LHCN-M2 (cell line): ENCODE results near the gene CDHR4. TPM values are rescaled to one million over a fixed set of nuclear protein-coding genes. Genes with fewer than 3 reads are reported as not detected.
"Not testable (repeated sequence)": the region's sequence is repeated elsewhere in the genome, so short reads cannot be mapped to it uniquely, and the experiment has no call there.

Source experiments
- DNase-seq: peaks from one replicate; pipeline ENCODE4 v3.0.0-alpha.2; 2012; ENCODE audit warnings: low read depth
- polyA plus RNA-seq: library from polyadenylated mRNA; unstranded; fragments of >200 nt; gene quantifications from one replicate; pipeline ENCODE4 v1.2.1, GENCODE V29; 2012; ENCODE audit warnings: missing spikeins
- total RNA-seq: library from RNA; depleted of rRNA; stranded (reverse); fragments of >200 nt; gene quantifications from 2 replicates; pipeline ENCODE4 v1.2.3, GENCODE V29; 2014; rRNA removed

Gene CDHR4, protein sequence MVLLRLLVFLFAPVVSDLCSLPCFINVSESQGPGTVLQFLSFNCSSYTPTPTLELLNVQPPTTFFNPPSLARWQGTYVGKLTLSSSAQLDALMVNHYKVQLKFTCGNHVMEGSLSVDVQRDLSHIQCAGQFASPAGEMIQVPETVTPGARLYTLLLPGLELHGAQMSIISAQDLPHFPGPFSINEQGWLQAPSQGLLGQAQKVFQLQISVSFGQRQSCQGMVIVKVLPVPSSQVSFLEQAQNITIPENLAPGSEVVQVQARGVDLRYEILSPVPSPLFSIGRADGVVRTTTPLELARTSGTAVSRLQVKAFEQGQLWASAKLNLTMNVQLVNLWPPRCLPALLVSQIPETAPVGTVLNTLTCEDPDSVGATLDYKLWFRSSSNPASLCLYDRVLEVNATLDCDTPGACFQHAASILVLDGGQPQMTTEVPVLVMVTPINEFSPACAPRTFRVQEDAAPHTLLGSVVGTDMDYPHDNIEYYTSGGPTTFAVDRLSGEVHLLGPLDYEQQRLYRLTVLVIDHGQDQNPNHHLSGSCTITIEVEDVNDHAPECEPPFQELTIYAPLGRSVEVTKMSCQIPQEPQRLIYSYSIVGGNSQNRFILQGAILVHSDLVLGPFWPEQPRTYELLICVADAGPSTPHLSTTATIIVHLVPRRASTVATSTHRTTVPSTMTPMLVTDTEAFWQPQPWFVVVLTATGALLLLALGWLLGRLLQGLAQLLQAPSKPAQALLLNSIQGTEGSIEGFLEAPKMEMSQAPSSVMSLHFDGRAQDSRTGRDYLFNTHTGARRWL
- total RNA-seq, result not detected in 2 replicates
- polyA plus RNA-seq, result not detected

DNA sequence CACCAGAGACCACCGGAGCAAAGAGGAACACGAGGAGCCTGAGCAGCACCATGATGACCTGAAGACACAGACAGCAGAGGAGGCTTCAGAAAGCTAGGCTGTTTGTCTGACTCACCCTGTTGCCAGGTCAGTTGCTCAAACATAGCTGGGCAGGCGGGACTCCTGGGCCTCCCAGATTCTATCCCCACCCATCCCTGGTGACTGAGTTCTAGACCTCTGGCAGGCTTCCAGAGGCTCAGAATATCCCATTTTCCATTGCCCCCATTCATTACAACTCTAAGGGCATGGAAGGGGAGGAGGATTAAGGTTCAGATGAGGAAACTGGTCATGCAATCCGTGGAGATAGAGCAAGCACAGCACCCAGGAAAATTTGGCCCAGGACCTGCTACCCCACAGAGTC lies at the start of gene CDHR4:
TSS of gene CDHR4 (minus strand) at position 113 of the 400 bp plus-strand sequence. CDS start at position 52, 61 bp downstream.
- peak; percentile 82 for DNase-seq

DNA sequence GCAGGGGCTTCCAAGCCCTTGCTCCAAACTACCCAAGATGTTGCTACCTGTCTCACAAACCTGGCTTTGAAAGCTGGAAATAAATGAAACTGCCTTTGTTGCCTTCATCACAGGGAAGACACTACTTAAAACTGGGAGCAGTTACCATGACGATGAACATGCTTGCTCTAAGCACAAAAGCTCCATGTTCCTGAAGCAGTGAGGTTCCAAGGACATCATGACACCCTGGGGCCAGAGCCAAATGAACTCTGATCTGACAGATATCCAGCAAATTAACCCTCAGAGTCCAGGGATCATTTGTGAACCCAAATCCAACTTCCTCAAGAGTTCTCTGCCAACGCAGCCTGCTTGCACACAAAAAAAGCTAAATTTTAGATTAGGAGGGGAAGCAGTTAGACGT lies 46.0 kb upstream of the CDHR4 start:
- no peak for DNase-seq

DNA sequence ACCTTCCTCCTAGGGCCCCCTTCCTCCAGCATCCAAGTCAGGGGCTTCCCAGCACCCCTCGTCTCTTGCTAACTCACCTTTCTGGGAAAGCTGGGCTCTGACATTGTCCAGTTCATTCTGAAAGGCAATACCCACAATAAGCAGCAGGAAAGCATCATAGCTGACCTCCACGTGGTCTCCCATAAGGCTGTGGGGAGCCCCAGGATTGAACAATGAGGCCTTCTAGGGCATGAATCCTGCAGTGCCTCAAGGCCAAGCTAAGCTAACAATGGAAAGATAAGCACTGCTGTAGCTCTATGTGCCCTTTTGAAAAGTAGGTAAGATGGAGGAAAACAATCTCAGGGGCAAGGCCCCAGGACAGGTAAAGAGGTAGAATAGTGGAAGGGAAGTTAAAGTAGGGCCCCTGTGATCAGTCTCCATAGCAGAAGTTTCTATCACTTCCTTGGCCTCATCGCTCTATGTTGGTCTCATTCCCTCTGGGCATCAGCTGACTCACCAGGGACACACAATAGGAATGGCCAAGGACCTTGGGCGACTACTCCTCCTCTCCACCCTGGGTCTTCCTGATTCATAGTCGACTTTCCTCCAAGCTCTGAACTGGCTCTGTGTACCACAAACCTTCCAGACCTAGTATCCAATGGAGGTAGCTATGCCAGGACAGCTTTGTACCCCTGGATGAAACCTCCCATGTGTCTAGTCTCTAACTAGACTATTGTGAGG lies 45.0 kb upstream of the CDHR4 start:
- DNase-seq, result no peak

DNA sequence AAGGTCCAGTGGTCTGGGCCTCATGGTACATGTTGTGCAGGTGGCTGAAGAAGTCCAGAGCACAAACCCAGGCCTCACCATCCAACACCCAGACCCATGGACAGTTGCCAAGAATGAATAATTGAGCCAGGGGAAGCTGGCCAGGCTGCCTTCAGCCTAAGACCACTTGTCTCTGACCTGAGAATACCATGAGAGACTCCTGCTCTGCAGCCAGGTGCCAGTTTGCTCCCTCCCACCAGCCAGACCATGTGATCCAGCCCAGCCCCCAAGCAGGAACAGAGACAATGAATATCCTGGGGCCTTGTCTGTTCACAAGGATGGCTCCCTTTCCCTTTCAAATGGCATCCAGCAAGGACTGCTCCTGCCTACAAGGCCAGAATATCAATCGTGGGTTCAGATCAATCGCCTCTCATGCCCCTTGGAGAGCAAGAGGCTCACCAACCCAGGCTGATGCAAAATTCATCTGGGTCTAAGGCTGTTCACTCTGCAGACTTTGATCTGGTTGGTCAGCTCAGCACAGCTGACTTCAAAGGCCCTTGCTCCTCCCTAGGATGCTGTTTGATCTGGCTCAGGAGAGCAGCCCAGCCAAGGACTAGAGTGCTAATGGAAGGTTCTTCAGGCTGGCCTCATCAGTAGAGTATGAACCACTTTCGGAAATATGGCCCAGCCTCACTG lies 43.3 kb upstream of the CDHR4 start:
- DNase-seq, result no peak

DNA sequence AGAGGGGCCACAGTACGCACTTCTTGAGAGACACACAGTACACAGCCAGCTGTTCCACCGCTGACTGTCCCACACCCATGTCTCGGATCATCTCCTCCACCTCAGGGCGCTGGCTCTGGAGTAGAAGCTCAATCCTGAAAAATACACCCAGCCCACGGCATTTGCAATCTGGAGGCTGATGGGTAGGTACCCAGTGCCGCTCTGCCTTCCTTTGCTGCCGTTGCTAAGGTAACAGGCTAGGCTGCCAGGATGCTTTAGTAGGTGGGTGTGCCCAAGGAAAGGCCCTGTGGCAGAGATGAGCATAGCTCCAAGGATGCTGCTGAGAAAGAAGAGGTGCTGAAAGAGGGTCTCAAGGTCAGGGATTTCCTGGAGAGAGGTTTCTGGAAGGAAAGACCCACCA lies 42.1 kb upstream of the CDHR4 start:
- DNase-seq, result no peak

DNA sequence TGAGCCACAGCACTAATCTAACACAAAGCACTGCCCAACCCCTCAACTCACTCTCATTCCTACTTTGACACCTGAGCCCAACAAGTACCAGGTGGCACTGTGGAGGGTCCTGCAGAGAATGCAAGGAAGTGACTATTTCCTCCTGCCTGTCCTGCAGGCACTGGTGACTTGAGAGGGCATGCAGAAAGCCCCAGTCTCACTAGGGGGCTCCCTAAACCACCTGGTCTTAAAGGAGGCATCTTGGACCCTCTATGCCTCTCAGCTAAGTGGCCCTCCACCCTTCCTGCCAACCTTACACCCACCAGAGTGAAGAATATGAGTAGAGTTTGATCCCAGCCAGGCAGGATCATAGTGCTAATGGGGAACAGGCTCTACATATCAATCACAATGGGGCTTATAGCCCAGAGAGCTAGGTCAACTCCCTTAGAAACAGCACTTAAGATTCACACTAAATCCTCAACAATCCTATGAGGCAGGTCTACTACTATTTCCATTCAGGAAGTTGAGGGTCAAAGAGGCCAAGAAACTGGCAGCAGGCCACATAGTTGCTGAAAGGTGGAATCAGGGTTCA lies 41.5 kb upstream of the CDHR4 start:
- DNase-seq, result no peak

DNA sequence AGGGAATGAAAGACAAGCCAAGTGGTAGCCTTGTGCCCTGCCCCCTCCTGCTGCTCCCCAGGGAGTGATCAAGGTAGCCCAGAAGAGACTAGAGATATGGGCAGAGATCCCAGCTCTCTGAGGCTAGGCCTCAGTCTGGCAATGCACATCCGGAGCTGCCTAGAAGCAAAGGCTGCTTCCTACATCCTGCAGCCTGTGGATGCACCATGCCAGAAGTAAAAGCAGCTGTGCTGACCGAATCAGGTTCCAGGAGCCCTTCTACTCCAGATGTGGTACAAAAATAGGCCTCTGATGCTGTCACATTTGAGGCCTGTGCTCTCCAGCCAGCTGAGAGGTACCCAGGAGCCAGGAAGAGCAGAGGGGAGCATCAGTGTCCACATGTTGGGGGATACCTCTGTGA lies 40.7 kb upstream of the CDHR4 start:
- no peak for DNase-seq

DNA sequence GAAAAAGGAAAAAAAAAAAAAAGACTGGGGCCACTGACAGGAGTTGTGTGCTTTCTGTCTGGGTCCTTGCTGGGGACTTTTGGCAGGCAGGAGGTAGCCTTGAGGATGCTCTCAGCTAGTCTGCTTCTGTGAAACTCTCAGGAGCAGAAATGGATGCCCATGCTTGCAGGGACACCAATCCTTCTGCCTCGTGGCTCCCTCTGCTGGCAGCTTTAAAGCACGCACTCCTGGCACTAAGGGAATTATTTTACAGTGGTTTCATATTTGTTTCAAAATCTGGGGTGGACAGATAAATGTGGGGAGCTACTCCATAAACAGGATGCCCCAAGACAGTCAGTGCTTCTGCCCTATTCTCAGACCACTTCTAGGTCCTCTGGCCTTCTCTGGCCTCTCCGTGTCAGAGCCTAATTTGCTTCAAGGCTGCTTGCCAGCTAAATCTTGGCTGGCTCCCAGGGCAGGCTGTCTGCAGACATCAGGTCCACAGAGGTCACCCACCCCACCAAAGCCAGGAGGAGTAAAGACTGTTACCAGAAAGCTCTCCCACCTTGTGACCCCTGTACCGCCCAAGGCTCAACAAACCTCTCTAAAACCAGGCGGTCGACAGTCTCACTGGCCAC lies 39.6 kb upstream of the CDHR4 start:
- peak; percentile 67 for DNase-seq

DNA sequence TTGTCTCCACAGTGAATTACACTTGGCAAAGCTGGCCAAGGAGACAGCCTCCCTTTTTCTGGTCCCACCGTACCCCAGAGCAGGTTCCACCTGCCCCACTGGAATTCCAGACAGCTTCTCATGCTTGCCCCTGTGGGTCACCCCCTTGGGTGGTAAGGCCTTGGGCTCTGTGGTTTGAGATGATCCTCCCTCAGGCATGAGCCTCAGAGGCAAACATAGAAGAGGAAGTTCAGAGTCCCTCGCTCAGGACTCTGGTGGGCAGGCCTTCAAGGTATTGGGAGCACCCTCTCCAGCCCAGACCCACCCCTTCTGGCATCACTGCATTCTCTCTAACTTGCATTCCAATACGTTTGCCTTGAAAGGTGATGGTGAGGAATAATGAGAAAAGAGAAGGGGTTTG lies 31.7 kb upstream of the CDHR4 start:
- DNase-seq, result no peak

DNA sequence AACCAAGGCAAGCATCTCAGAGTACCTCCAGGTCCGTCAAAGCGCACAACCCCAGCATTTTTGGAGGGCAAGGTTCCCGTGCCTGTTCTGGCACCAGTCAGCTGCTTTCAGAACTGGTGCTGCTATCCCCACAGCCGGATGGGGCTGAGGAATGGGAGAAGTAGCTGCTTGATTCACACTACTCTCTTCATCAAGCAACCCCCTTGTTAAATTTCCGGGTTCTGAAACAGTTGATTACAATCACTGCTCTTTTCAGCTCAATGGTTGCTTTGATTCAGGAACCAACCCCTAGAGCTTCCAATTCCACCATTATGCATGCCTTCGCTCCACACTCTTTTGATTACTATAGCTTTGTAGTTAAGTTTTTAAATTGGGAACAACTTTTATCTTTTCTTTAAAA lies 26.3 kb upstream of the CDHR4 start:
- no peak for DNase-seq

DNA sequence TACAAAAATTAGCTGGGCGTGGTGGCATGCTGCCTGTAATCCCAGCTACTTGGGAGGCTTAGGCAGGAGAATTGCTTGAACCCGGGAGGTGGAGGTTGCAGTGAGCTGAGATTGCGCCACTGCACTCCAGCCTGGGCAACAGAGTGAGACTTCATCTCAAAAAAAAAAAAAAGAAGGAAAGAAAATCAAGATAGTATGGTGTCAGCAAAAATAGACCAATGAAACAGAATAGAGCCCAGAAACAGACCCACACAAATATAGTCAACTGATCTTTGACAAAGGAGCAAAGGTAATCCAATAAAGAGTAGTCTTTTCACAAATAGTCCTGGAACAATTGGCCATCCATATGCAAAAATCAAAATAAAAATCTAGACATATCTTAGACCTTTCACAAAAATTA lies 23.5 kb upstream of the CDHR4 start:
- not testable (repeated sequence) for DNase-seq

DNA sequence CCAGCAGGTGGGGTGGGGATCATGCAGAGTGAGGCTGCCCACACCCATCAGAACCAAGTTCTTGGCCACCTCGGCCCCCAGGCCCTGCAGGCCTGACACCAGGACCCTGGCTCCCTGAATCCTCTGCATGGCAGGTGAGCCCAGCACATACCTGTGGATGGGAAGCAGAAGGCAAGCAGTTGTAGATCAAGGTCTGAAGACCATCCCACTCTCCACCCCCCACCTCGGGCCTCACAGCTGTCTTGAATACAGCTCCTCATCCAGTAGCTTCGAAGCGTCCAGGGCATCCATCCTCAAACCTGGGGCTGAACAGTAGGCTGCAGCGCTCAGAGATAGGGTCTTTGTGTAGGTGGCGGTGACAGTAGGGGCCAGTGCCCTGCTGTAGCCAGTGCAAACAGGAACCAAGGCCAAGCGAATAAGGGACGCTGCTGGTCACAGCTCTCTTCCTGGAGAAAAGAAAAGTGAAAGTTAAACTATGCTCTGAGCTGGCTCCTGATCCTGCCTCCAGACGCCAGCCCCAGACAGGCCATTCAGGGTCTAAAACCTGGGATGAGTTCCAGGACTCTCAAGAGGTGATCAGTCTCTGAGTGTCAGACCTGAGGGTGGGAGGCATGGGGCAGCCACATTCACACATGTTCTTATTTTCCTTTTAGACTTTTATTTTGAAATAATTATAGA lies 14.0 kb upstream of the CDHR4 start, which contains the start of gene UBA7:
TSS of gene UBA7 (minus strand) at position 457 of the 678 bp plus-strand sequence. CDS start at position 291, 166 bp downstream.
- DNase-seq, result peak; percentile 63

DNA sequence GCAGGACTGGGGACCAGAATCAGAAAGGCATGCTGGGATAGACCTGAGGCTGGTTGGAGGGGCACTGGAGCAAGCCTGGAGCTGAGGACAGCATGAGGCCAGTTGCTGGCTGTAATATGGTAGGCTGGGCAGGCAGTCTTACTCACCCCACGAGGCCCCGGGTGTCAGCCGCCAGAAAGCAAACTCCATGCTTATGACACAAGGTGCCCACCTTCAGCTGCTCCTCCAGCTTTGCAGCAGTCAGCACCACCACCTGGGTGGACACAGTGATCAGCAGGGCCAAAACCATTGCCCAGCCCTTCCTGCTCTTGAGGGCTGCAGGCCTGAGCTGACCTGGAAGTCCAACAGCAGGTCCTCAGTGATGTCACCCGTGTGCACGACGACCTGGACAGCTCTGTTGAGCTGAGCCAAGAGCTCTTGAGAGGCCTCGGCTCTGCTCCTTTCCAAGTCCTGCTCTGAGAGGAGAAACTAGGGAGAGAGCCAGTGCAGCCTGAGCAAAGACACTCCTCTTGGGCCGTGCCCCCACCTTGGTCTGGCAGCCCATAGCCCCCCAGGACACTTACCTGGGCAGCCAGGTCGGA lies 13.3 kb upstream of the CDHR4 start:
- no peak for DNase-seq

DNA sequence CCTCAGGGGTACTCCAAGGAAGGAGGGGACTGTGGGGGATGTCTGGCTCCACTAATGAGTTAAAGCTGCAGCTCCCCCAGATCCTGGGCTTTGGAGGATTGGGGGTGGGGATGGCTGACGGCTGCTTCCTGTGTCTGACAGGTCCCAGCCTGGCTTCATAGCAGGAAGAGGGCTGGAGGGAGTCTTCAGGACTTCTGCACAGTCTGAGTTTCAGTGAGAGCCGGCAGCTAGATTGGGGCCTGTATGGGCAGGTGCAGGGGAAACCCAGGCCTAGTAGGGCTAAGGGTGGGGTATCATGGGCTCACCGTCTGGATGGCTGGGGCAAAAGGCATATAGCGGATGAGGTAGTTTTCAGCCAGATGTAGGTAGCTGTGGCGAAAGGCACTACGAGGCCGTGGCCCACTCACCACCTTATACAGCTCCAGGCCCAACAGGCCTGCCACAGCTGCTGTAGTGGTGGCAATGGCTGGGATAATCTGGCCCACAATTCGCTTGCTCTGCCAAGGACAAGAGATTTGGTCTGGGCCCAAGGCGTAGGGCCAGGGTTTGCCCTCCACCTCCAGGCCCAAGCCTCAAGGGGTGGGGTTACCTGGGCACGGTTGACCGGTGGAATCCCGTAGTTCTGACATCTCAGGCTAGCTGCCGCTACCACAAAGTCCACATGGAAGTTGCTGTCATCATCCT lies 7.9 kb upstream of the CDHR4 start:
- no peak for DNase-seq

DNA sequence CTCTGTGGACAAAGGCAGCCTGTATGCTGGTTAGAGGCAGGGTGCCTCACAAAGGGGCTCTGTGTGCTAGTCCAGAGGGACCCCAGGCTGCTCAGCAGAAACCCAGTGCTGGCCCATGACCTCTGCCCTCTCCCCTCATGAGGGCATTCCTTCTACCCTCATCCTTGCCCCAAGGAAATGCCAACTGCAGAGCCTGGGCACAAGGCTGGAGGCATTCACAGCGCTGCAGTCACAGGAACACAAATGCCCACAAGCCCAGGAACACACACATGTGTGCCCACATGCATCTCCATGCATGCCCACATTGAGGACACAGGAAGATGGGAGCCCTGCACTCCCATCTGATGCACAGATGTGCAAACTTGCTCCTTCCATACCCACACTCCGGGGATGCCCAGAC lies 7.2 kb upstream of the CDHR4 start:
- no peak for DNase-seq

DNA sequence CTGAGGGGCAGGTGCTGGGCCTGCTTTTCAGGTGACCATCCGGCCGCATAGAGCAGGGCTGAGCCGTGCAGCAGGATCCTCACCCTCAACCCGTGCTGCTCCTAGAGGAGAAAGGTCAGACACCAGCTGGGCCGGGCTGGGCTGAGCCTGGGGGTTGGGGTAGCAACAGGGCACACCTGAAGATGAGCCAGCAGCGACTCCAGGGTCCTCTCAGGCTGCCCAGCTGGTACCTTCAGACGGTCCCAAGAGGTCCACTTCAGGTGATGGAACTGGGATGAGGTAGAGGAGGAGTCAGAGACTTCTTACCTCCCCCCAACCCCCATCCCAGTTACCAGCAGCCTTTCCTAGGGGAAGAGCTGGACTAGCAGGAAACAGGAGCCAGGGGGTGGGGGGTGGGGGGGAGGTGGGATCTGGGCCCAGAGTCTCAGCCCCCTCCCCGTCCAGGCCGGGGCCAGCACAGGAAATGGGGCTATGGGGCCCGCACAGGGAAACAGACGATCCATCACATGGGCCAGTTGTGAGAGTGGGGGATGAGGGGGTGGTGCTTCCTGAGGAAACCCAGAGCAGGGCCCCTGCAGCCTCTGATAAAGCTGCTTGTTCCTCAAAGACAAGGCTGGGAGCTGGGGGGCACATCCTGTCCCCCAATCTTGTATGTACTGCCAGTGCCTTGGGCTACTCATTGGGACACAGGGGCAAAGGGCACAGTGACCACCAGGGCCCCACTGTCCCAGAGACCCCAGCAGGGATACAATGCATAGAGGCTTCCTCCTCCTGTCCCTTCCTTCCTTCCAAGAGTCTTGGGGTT lies 6.4 kb upstream of the CDHR4 start:
- DNase-seq, result no peak

DNA sequence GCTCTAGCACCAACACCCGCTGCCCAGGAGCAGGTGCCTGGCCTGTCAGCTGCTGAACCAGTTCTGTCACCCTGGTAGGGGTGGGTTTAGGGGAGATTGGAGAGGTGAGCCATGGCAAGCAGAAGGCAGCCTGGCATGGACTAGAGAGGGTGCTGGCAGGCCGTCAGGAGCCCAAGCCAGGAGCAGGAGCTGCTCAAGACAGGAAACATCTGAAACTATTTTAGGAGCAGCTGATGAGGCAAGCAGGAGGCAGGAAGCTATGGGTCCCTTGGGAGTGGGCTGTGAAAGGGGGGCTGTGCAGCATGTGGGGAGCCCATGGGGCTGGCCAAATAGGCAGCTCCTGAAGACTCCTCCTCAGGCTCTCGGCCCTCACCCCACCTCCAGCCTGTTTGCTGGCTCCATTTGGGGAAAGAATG lies 5.7 kb upstream of the CDHR4 start:
- peak; percentile 78 for DNase-seq
